GM21381 (cell line): ENCODE data around the gene KIF23.
A peak's percentile ranks its signal among the peaks of the same experiment; 100 is the strongest.
"Not testable (repeated sequence)": the region's sequence is repeated elsewhere in the genome, so short reads cannot be mapped to it uniquely, and the experiment has no call there.

ENCODE experiments used
- ATAC-seq: cut with Tn5 transposase; IDR thresholded peaks from one replicate; pipeline ENCODE4 v1.9.1; 2021; ENCODE audit warnings: mild to moderate bottlenecking, moderate library complexity; ENCODE audit not compliant: unreplicated experiment

Gene KIF23

DNA sequence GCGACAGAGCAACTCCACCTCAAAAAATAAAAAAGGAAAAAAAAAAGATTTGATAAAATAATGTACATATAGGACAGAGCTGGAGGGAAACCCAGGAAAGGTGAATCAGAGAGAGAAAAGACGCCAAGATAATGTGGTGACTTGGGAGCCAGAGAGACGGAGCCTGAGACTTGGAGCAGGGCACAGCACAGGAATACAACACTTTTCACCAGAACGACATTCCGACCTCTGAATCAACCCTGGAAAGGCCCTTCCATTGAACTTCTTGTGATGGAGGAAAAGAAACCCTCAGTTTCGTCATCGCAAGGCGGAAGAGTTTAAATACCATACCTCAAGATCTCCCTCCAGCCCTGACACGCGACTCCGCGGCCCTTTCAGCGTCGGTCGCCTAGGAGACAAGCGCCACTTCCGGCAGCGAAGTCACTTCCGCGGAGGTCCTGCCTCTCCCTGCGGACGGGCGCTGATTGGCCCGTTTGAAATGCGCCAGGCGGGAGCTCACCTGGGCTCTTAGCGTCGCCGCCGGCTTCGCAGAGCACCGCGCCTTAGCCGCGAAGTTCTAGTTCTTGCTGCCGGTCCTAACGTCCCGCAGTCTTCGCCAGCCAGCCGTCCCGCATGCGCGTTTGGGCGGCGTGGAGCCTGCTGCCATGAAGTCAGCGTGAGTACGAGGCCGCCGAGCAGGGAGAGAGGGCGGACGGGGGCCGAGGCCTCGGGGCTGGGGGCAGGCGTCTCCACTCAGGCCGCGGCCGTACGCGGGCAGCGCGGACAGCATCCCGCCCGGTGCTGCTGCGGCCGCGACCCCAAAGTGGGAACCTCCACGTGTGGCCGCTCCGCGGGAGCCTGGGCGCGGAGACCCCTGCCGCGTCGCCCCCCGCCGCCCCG is at the start of gene KIF23:
KIF23 (plus strand) TSS at position 528 of the 879 bp plus-strand sequence; CDS start at position 645, 117 bp downstream.
- ATAC-seq: peak; percentile 97

DNA sequence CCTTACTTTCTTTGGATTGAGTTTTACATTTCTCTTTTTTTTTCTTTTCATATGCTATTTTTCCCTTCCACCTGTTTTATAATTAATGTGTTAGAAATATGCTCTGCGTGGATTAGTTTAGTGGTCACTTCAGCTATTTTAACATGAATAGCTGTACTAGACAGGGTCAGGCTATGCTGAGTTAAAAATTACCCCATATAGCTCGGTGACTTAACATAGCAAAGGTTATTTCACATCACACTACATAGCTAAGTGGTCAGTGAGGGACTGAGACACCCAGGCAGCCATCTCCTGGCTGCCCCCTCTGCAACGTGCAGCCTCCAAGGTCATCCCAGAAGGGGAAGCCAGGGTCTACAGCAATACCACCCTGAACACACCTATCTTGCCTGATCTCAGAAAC is 46.9 kb upstream of the KIF23 start:
- no peak for ATAC-seq

DNA sequence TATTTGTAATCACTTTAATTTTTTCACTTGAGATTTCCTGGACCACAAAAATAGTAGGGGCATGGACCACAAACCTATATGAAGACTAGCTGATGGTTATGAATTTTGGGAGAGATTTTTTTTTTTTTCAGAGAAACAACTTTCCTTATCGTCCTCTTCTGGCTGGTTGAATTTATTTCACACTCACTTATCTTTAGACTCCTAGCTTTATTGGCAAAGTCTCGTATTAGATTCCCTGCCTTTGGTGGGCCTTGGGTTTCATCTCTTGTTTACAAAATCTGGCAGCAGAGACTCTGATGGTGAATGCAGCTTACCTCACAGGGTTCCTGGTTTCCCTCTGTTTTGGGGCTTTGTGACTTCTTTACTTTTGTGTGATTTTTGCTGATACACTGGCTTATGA is 44.5 kb upstream of the KIF23 start:
- ATAC-seq: no peak

DNA sequence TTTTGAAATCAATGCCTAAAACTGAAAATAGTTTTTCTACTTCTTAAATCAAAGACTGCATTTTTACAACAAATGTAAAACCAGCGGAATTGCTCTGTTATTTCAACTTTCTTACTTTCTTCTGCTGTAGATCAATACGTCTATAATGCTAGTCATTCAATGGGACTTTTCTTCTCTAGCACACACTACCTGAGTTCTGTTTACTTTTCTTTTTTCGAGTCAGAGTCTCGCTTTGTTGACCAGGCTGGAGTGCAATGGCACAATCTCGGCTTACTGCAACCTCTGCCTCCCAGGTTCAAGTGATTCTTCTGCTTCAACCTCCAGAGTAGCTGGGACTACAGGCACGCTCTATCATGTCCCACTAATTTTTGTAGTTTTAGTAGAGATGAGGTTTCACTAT is 40.7 kb upstream of the KIF23 start:
- no peak for ATAC-seq

DNA sequence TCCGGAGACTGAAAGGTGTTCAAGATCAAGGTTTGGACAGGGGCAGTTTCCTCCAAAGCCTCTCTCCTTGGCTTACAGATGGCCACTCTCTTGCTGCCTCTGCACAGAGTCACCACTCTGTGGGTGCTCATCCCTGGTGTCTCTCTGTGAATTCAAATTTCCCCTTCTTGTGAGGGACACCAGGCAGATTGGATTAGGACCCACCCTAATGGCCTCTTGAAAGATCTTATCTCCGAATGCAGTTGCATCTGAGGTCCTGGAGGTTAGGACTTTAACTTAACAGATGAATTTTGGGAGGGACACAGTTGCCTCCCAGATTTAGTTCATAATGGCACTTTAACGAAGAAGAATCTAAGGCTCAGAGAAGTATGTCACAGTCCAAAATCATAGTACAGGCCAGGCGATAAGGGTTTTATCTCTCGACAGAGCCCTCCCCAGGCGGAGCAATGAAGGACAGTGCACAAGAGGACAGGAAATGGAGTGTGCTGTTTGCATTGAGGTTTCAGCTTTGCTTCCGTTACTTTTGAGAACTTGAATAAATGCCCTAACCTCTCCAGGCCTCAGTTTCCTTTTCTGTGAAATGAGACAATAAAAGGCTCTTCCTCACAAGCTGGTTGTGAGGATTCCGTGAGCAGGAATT is 38.9 kb upstream of the KIF23 start:
- ATAC-seq: no peak

DNA sequence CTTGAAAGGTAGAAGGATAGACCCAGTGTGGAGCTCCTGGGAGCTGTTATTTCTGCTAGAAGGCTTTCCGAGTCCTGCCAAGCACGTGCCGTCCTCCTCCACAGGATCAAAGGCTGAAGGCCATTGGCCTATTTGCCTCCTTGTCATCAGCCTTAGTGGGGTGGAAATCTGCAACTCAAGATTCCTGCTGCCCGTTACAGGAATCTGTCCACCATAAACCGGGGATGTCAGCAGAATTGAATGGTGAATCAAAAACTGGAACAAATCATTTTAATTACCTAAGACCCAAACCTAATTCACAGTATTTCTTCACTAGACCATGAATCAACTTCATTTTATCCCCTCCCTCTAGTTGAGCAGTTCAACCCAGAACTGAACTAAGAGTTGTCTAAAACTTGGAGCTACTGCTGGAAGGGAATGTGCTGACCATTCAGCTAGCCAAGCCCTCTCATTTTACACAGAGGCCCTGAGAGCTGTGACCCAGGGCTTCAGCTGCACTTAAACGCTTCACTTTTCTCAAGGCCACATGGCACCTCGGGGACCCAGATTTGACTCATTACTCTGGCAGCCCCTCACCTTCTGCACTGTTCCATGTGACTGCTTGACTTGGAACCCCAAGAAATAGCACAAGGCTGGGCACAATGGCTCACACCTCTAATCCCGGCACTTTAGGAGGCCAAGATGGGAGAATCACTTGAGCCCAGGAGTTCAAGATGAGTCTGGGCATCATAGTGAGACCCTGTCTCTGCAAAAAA is 36.8 kb upstream of the KIF23 start:
- no peak for ATAC-seq

DNA sequence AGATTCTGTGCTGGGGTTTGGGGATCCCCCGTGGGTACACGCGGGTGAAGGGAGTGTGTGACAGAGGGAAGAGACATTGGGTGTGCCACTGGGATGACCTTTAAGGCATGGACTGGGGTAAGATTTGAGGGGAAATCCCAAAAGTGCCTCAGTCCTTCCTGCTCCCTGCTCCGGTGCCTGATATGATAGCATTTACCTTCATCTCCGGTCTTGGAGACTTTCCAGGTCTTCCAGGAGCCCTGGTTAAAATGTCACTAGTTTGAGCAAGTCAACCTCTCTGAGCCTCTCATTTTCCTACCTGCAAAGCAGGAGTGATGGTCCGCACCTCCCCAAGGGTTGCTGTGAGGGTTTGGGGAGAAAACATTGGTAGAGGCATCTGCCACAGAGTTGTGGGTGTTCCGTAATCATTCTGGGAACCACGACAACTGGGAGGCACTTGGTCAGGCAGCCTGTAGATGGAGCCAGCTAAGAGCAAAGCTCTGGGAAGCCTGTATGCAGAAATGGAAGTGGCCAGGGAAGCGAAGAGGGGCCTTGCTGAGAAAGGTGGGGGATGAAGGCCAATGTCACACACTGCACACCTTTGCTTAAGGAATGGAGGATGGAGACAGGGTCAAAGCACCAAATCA is 33.9 kb upstream of the KIF23 start:
- ATAC-seq: no peak

DNA sequence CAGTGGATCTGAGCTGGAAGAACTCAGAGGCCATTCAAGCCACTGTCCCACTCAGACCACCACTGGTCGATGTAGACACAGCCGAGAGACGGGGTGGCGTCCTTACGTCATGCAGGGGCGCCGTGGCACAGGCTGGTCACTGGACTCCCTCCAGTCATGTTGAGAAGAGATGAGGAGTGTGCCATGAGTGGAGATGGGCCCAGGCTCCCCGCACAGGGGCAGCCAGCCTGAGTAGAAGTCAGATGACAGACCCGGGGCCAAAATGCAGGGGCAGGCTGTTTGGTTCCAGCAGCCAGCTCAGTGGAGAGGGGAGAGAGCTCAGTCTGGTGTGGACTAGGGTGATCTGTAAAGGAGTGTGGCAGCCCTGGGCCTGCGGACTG is 33.4 kb upstream of the KIF23 start:
- no peak for ATAC-seq

DNA sequence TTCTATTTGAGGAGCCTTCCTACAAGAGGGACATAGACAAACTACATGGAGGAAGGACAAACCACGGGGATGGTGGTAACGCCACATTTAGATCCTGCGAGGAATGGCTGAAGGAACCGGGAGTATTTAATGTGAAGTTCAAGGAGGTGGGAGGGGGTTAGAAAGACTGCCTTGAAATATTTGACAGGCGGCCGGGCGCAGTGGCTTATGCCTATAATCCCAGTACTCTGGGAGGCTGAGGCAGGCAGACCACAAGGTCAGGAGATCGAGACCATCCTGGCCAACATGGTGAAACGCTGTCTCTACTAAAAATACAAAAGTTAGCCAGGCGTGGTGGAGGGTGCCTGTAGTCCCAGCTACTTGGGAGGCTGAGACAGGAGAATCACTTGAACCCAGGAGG is 32.0 kb upstream of the KIF23 start:
- not testable (repeated sequence) for ATAC-seq

DNA sequence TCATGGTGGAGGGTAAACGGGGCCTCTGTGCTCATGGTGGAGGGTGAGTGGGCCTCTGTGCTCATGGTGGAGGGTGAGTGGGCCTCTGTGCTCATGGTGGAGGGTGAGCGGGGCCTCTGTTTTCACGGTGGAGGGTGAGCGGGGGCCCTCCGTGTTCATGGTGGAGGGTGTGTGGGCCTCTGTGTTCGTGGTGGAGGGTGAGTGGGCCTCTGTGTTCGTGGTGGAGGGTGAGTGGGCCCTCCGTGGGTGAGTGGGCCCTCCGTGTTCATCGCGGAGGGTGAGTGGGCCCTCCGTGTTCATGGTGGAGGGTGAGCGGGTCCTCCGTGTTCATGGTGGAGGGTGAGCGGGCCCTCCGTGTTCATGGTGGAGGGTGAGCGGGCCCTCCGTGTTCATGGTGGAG is 30.1 kb upstream of the KIF23 start:
- not testable (repeated sequence) for ATAC-seq

DNA sequence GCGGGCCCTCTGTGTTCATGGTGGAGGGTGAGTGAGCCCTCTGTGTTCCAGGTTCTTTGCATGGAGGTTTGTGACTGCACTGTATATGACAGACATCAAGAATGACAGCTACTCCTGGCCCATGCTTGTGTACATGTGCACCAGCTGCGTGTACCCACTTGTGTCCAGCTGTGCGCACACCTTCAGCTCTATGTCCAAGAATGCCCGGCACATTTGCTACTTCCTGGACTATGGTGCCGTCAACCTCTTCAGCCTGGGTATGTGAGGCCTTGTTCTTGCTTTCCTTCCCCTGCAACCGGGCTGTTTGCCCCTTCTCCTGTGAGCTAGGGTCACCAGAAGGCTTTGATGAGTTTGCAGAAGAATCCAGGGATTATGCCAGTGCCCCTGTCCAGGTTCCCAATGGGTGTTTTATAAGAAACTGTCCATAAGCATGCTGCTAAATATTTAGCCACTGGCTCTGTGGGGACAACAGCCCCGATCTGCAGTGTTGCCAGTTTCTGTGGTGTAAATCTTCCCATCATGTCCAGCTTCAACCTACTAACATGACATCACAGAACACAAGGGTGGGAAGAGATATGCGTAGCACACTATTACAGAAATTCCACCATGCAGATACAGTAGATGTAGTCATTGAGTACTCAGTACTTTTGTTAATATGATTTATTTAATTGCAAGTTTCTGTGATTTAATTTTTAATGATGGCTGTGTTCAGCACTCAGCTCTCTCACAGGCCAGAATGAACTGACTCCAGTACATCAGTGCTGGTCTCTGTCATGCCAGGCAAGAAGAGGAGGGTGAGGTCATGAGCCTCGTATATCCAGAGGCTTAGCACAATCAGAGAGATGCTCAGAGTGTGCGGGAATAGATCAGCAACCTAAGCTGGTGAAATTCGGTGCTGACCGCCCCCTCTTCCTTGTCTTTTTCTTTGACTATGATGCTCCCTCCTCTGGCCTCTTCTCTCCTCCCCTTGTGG is 29.2 kb upstream of the KIF23 start:
- no peak for ATAC-seq

DNA sequence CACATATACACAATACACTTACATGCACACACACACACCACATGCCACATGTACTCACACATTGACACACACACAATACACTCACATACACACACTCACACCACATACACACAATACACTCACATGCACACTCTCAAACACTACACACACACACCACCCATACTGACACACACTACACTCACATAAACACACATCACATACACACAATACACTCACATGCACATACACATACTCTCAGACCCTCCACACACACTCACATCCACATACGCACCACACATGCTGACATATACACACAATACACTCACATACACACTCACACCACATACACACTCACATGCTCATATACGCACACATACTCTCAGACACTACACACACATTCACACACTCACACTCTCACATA is 28.3 kb upstream of the KIF23 start:
- no peak for ATAC-seq

DNA sequence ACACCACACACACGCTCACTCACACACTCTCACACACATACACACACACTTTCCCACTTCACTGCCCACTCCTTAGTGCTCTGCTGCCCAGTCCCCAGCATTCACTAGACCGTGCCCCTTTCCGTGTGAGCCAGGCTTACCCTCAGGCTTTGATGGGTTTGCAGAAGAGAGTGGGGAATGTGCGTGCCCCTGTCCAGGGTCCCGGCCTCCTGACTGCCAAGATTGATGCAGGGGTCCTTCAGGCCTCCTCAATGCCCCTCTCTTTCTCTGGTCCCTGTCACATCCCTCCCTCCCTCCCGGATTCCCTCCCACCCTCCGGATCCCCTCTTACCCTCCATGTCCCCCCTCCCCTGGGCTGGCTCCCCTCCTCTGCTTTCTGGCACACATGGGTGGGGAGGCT is 27.9 kb upstream of the KIF23 start:
- no peak for ATAC-seq

DNA sequence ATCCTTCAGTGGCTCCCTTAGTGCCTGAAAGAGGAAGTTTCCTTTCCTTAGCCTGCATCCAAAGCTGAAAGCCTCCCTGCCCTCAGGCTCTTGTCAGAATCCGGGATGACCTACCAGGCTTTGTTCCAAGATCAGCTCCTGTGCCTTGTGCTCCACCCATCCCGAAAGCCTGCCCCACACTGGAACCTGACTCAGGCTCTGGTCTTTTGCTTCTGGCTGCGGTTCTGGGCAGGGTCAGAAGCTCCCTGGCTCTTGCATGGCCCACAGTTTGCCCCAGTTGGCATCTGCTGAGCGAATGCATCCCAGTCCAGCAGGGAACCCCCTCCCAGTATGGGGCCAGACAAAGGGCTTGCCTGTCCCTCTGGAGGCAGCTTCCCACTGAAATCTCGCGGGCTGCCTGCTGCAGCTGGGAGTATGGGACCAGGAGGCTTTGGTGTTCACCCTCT is 25.9 kb upstream of the KIF23 start:
- no peak for ATAC-seq

DNA sequence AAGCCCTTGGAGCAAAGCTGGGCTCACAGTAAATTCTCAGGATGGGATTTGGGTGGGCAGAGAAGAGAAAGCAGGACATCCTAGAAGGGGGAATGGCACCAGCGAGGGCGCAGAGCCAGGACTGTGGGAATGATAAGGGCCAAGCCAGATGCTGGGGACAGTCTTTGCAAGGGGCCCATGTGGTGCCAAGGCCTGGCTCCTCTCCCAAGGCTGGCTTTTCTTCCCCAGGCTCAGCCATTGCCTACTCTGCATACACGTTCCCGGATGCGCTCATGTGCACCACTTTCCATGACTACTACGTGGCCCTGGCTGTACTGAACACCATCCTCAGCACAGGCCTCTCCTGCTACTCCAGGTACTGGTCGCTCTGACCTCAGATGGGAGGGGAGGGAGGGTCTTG is 24.7 kb upstream of the KIF23 start:
- no peak for ATAC-seq

DNA sequence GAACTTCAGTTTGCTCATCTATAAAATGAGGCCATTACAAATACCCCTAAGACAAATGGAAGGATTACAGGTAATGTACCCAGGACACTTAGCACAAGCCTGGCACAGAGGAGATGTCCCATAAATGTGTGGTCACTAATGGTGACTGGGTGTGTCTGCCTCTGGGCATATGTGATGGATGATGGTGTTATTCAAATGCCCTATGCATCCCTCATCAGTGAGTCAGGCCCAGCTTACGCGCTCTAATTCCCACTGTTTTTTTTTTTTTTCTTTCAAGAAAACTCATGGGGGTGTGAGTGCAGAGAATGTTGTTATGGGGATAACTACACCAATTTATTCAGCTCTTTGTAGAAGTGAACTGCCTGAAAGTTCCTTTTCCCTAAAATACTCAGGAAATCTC is 23.6 kb upstream of the KIF23 start:
- no peak for ATAC-seq

DNA sequence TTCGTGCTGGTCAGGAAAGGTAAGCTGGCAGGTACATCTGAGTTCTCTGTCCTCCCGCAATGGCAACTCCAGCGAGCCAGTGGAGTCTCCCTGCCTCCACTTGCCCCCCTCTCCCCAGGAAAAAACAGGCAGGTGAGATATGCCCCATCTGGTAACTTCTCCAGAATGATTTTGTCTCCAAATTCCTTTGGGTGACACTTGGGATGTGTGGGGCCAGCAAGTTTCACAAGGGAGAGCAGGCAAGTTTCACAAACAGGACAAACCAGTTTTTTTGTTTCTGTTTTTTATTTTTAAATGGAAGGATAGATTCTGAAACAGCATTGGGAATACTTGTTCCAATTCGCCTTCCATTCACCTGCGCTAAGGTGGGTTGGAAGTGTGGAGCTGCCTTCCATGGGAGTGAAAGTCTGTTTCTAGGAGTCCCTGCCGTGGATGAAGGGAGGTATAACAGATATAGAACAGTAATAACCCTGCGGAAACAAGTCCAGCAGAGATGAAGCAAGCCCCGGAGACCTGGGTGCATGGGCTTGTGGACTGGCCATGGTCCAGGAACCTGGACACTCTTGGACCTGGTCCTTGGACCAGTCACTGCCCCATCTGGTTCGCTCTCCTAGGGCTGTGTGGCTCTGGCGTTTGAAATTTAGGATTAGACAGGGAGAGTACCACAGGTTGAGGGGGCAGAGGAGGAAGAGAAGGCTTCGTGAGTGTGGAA is 22.9 kb upstream of the KIF23 start:
- no peak for ATAC-seq

DNA sequence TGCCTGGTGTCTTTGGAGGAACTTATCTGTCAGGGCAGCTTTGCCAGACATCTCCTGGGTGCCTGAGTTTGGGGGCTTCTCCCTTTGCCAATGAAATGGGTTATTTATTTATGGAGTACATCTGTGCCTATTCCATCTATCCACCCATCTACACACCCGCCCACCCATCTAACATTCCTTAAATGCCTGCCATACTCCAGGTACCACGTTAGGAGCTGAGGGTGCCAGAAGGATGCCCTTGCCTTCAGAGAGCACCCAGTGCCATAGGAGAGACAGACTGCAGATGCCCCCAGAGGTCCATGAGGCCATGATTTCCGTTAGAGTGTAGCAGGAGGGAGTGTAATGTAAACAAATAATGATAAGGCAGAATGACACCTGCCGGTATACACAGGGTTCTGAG is 21.8 kb upstream of the KIF23 start:
- ATAC-seq: no peak

DNA sequence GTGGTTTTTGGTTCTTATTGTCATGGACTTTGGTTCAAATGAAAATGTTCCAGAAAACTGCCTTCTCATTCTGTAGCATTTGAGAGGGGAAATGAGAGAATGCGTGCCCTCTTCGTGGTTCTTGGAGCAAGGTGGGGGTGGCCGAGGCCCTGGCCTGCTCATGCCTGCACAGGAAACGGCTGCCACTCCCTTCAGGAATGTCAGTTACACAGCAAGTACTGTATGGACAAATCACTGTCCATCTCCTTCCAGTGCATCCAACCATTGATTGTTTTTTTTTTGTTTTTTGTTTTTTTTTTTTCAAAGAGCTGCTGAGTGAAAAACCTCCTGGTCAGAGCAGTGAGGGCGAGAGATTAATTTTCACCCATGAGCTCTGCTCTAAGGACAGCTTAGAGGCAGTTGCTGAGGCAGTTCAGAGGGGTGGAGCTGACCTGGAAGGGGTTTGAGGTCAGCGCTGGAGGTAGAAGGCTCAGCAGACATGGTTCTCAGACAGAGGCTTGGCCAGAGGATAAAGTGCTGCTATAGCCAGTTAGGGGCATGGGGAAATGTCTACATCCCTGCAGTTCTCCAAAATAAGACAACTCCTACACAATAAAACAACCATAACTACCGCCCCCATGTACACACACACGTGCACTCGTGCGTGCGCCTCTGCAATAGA is 20.2 kb upstream of the KIF23 start:
- no peak for ATAC-seq
